Measurements from ENCODE around the gene TUBB4B.

Gene TUBB4B

DNA sequence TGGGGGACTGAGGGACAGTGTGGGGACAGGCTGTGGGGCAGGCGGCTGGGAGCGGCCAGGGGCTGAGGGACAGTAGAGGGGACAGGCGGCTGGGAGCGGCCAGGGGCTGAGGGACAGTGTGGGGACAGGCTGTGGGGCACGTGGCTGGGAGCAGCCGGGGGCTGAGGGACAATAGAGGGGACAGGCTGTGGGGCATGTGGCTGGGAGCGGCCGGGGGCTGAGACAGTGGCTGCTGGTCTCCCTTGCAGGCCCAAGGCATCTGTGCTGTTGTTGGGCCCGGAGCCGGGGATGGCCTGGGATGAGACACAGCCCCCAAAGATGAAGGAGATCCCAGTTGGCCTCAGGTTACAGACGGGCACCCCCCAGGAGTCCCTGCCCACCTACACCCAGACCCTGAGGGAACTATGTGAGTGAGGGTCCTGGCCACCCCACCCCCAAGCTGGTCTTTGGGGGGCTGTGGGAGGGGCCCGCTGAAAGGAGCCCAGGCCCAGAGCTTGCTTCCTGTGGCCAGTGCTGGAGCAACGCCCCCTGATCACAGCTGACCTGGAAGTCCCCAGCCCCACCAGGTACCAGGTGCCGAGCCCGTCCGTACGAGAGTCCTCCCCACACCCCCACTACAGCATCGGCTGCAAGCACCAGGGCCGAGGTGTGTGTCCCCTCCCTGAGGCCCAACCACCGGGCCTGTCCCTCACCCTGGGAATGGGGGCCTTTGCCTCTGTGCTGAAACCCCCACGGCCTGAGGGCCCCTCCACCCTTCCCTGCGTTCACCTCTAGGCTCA, 10.6 kb downstream of the TUBB4B start:
- DNase-seq (ENCODE audit: low read depth, low spot score) = no peak

- DNase-seq (ENCODE audit: low read depth, low spot score) = no peak
Measured at GRCh38 chr9:137252555-137253506, 11.7 kb downstream of the TUBB4B start.

DNA sequence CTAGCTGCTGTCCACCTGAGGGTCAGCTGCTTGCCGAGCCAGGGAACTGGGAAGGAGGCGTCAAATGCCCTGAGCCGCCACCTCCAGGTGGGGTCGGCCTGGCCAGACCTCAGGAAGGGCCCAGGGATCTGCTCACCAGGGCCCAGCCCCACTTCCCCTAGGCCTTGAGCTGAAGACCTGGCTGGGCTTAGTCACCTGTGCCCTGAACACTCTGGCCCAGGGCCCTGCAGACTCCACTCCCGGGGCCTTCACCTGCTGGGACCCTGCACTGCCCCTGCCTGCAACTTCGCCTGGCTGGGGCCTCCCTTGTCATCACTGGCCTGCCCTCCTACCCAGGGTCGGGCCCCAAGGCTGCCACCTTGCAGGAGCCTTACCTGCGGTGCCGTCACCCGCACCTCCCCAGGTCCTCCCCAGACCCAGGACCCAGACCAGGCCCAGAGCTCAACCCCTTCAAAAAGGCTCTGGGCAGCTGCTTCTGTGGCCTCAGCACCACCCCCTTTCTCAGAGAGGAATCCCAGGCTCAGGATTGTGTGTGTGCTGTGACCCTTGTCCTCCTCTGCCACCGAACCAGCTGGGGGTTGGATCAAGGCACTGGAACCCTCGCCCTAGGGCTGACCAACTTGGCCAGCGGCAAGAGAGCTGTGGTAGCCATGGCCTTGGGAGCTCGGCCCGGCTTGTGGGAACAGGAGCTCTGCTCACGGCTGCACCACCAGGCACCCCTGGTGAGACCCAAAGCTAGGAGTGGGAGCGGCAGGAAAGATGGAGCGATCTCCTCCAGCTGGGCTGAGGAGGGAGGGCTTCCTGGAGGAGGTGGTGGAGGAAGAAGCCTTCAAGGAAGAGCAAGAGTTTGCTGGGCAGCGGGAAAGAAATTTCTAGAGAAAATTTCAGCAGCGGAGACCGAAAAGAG, 12.9 kb downstream of the TUBB4B start:
- DNase-seq (ENCODE audit: low read depth, low spot score) = peak; percentile 31

- peak; percentile 96 for DNase-seq (ENCODE audit: low read depth, low spot score)
Measured at GRCh38 chr9:137254624-137255447, 13.7 kb downstream of the TUBB4B start, which contains the start of gene NELFB. TSS of gene NELFB (plus strand) at chr9:137255327.

GRCh38 chr9:137255448-137256114, 14.5 kb downstream of the TUBB4B start:
- DNase-seq (ENCODE audit: low read depth, low spot score) = no peak

GRCh38 chr9:137256362-137256761, 15.3 kb downstream of the TUBB4B start:
- DNase-seq (ENCODE audit: low read depth, low spot score) = no peak

DNA sequence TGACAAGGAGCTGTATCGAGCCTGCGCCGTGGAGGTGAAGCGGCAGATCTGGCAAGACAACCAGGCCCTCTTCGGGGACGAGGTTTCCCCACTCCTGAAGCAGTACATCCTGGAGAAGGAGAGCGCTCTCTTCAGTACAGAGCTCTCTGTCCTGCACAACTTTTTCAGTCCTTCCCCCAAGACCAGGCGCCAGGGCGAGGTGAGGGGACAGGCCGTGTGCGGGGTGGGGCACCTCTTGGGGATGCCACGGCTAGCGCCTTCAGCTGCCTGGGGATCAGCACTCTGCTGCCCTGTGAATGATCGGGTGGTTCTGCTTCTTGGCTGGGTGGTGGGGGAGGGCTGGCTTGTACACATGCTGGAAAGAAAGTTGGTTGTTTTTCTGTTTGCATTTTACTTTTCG, 15.8 kb downstream of the TUBB4B start:
- no peak for DNase-seq (ENCODE audit: low read depth, low spot score)

- peak; percentile 70 for DNase-seq (ENCODE audit: low read depth, low spot score)
Measured at GRCh38 chr9:137262173-137262908, 21.3 kb downstream of the TUBB4B start.

GRCh38 chr9:137262909-137263285, 21.8 kb downstream of the TUBB4B start:
- no peak for DNase-seq (ENCODE audit: low read depth, low spot score)

GRCh38 chr9:137263506-137263905, 22.4 kb downstream of the TUBB4B start:
- no peak for DNase-seq (ENCODE audit: low read depth, low spot score)

DNA sequence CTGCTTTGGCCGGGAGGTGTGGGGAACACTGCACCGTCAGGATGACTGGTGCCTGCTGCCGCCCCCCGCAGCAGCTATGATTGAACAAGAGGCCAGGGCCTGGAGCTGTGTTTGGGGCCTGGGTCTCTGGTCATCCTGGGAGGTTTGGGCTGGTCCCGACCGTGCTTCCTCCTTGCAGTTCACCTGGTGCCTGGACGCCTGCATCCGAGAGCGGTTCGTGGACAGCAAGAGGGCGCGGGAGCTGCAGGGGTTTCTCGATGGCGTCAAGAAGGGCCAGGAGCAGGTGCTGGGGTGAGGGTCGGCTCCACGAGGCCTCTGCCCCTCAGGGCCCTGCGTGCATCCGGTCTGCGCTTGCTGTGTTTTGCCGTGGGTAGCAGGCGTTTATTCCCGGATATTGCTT, 23.0 kb downstream of the TUBB4B start:
- DNase-seq (ENCODE audit: low read depth, low spot score) = no peak

DNA sequence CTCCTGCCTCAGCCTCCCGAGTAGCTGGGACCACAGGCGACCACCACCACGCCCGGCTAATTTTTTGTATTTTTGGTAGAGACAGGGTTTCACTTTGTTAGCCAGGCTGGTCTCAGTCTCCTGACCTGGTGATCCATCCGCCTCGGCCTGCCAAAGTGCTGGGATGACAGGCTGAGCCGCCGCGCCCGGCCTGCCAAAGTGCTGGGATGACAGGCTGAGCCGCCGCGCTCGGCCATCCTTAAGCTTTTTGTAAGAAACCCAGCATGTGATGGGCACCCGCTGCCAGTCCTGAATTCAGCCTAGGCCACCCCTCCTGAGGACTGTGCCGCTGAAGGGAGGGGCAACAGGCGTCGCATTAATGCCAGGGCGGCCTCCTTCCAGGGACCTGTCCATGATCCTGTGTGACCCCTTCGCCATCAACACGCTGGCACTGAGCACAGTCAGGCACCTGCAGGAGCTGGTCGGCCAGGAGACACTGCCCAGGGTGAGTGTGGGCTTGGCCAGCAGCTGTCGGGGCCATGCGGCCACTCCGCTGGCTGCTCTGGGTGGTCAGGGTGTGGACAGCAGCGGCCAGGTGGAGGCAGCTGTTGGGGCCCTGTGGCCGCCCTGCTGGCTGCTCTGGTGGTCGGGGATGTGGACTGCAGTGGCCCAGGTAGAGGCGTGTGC, 24.5 kb downstream of the TUBB4B start:
- DNase-seq (ENCODE audit: low read depth, low spot score) = no peak

DNA sequence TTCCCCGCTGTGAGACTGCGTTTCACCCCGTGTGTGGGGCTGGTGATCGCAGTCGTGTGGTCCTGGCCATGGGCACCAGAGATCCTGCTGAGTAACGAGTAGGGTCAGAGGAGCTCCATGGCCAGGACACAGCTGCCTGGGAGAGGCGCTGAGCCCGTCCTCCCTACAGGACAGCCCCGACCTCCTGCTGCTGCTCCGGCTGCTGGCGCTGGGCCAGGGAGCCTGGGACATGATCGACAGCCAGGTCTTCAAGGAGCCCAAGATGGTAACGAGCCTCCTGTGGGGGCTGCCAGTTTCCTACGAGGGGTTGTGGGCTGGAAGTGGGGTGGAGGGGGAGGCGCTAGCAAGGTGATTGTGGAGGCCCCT, 25.1 kb downstream of the TUBB4B start:
- DNase-seq (ENCODE audit: low read depth, low spot score) = no peak

DNA sequence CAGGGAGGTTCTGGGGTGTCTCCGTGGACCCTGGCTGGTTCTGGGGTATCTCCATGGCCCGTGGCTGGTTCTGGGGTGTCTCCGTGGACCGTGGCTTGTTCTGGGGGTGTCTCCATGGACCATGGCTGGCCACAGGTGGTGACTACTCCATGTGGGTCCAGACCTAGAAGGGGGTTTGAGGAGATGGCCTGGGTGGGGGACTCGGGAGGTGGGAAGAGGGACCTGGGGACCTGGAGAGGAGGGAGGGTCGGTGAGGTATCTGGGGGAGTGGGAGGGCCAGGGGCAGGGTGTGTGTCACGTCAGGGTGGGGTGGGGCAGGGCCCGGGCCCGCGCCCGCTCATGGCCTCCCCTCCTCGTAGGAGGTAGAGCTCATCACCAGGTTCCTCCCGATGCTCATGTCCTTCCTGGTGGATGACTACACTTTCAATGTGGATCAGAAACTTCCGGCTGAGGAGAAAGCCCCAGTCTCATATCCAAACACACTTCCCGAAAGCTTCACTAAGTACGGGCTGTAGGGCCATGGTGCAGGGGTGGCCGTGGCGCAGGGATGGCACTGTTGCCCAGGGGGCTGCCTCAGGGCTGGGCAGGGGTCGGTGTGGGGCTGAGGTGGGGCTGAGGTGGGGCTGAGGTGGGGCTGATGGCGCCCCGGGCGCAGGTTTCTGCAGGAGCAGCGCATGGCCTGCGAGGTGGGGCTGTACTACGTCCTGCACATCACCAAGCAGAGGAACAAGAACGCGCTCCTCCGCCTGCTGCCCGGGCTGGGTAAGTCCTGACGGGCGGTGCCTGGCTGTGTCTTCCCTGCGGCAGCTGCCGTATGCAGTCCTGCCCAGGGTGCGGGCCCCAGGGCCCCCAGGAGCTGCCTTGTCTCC, 25.7 kb downstream of the TUBB4B start:
- DNase-seq (ENCODE audit: low read depth, low spot score) = no peak

- DNase-seq (ENCODE audit: low read depth, low spot score) = no peak
Measured at GRCh38 chr9:137267933-137268355, 26.9 kb downstream of the TUBB4B start.

DNA sequence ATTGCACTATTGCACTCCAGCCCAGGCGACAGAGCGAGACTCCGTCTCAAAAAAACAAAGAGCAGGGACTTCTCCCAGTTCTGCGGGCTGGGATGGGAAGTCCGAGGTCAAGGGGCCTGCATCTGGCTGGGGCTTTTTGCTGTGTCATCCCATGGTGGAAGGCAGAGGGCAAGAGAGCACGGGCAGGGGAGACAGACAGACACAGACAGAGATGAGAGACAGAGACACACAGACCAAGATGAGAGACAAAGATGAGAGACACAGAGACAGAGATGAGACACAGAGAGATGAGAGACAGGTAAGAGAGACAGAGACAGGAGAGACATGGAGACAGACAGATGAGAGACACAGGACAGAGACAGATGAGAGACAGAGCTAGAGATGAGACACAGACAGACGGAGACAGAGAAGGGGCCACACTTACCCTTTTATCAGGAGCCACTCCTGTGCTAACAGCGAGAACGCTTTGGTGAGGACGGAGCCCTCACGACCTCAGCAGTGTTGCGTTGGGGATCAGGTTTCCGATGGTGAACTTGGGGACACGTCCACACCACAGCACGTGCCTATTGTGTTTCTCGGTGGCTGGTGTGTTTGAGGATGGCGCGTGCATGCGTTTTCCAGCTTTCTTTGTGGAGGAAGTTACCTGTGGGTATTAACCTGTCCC, 27.6 kb downstream of the TUBB4B start:
- DNase-seq (ENCODE audit: low read depth, low spot score) = no peak

GRCh38 chr9:137269231-137269772, 28.2 kb downstream of the TUBB4B start:
- DNase-seq (ENCODE audit: low read depth, low spot score) = no peak

Data from astrocyte of the hippocampus (primary cell).